H9 (cell line): Measurements from ENCODE around the gene PODXL2. TPM values are rescaled to one million over a fixed set of nuclear protein-coding genes. Genes with fewer than 3 reads are reported as not detected.
A peak's percentile ranks its signal among the peaks of the same experiment; 100 is the strongest.

Experiments
- DNase-seq: peaks from one replicate; pipeline ENCODE4 v3.0.0-alpha.2; 2017
- H2AFZ ChIP-seq: one replicate; pipeline ENCODE4 v1.6.1; 2013; ENCODE audit warnings: mild to moderate bottlenecking, low read length, control low read depth, moderate library complexity
- H2AK5ac ChIP-seq: 2 replicates; pipeline ENCODE4 v1.6.1; 2013; ENCODE audit warnings: low read length, control low read depth, mixed read lengths; ENCODE audit not compliant: insufficient read length
- H2BK120ac ChIP-seq: one replicate; pipeline ENCODE4 v1.6.1; 2013; ENCODE audit warnings: low read depth, mild to moderate bottlenecking, low read length, control low read depth, inconsistent platforms; ENCODE audit not compliant: poor library complexity, severe bottlenecking
- H2BK12ac ChIP-seq: 2 replicates; pipeline ENCODE4 v1.6.1; 2013; ENCODE audit warnings: low read length, control low read depth, mixed read lengths, low read depth; ENCODE audit not compliant: insufficient read length
- H2BK15ac ChIP-seq: 2 replicates; pipeline ENCODE4 v1.6.1; 2013; ENCODE audit warnings: low read depth, low read length, control low read depth
- H2BK20ac ChIP-seq: one replicate; pipeline ENCODE4 v1.6.1; 2013; ENCODE audit warnings: low read depth, mild to moderate bottlenecking, low read length, control low read depth, inconsistent platforms; ENCODE audit not compliant: poor library complexity, severe bottlenecking
- H2BK5ac ChIP-seq: 2 replicates; pipeline ENCODE4 v1.6.1; 2013; ENCODE audit warnings: low read length, control low read depth, mixed read lengths; ENCODE audit not compliant: insufficient read length
- H3K14ac ChIP-seq: 2 replicates; pipeline ENCODE4 v1.6.1; 2013; ENCODE audit warnings: low read length, control low read depth; ENCODE audit not compliant: insufficient read depth
- H3K18ac ChIP-seq: 2 replicates; pipeline ENCODE4 v1.6.1; 2013; ENCODE audit warnings: low read depth, mild to moderate bottlenecking, mixed read lengths, low read length, control low read depth; ENCODE audit not compliant: insufficient read length
- H3K23ac ChIP-seq: 2 replicates; pipeline ENCODE4 v1.6.1; 2013; ENCODE audit warnings: low read length, control low read depth, mixed read lengths, low read depth; ENCODE audit not compliant: insufficient read length
- H3K23me2 ChIP-seq: 2 replicates; pipeline ENCODE4 v1.6.1; 2013; ENCODE audit warnings: low read depth, mild to moderate bottlenecking, mixed read lengths, low read length, control low read depth; ENCODE audit not compliant: insufficient read length, poor library complexity, severe bottlenecking
- H3K27ac ChIP-seq: 2 replicates; pipeline ENCODE4 v1.5.1; 2013; ENCODE audit warnings: low read length, control low read depth, mixed read lengths, low read depth; ENCODE audit not compliant: insufficient read length
- H3K27me3 ChIP-seq: 2 replicates; pipeline ENCODE4 v1.6.1; 2013; ENCODE audit warnings: low read length, control low read depth, inconsistent platforms; ENCODE audit not compliant: insufficient read depth
- H3K4ac ChIP-seq: 2 replicates; pipeline ENCODE4 v1.6.1; 2013; ENCODE audit warnings: low read depth, mild to moderate bottlenecking, control low read depth, inconsistent platforms, low read length, moderate library complexity
- H3K4me1 ChIP-seq: 2 replicates; pipeline ENCODE4 v1.6.1; 2013; ENCODE audit warnings: low read length, control low read depth, inconsistent platforms; ENCODE audit not compliant: insufficient read depth
- H3K4me2 ChIP-seq: 2 replicates; pipeline ENCODE4 v1.6.1; 2013; ENCODE audit warnings: low read length, control low read depth, mixed read lengths; ENCODE audit not compliant: insufficient read length, insufficient read depth
- H3K56ac ChIP-seq: 2 replicates; pipeline ENCODE4 v1.6.1; 2013; ENCODE audit warnings: low read depth, mild to moderate bottlenecking, mixed read lengths, low read length, control low read depth; ENCODE audit not compliant: insufficient read length
- H3K79me1 ChIP-seq: 2 replicates; pipeline ENCODE4 v1.6.1; 2013; ENCODE audit warnings: low read depth, mild to moderate bottlenecking, moderate library complexity, low read length, control low read depth, inconsistent platforms; ENCODE audit not compliant: insufficient read depth, poor library complexity, severe bottlenecking
- H3K79me2 ChIP-seq: 2 replicates; pipeline ENCODE4 v1.6.1; 2013; ENCODE audit warnings: low read length, control low read depth, inconsistent platforms; ENCODE audit not compliant: insufficient read depth
- H3K9ac ChIP-seq: 2 replicates; pipeline ENCODE4 v1.6.1; 2013; ENCODE audit warnings: low read length, control low read depth, mixed read lengths; ENCODE audit not compliant: insufficient read length; ENCODE audit errors: extremely low read depth
- H3K9me3 ChIP-seq: one replicate; pipeline ENCODE4 v1.6.1; 2013; ENCODE audit warnings: low read depth, low read length, inconsistent platforms; ENCODE audit not compliant: control insufficient read depth
- H3T11ph ChIP-seq: one replicate; pipeline ENCODE4 v1.6.1; 2013; ENCODE audit warnings: mild to moderate bottlenecking, low read length, control low read depth, inconsistent platforms
- H4K20me1 ChIP-seq: one replicate; pipeline ENCODE4 v1.6.1; 2013; ENCODE audit not compliant: control insufficient read depth, insufficient read length, insufficient read depth
- H4K5ac ChIP-seq: 2 replicates; pipeline ENCODE4 v1.6.1; 2013; ENCODE audit warnings: low read depth, mild to moderate bottlenecking, mixed read lengths, low read length, control low read depth; ENCODE audit not compliant: insufficient read length
- H4K8ac ChIP-seq: replicated peaks from 2 replicates; pipeline ENCODE4 v1.6.1; 2013; ENCODE audit warnings: low read length, control low read depth, mixed read lengths, low read depth; ENCODE audit not compliant: insufficient read length
- H4K91ac ChIP-seq: 2 replicates; pipeline ENCODE4 v1.6.1; 2013; ENCODE audit warnings: low read depth, mild to moderate bottlenecking, moderate library complexity, mixed read lengths, low read length, control low read depth; ENCODE audit not compliant: insufficient read length
- H3K27ac Mint-ChIP-seq, 3 experiments: 2 replicates in 2 of 3; 3 replicates in 1 of 3; pipeline ENCODE4 v1.8.0; 2020 to 2021; ENCODE audit warnings: mixed read lengths in 3 of 3, mild to moderate bottlenecking in 1 of 3, moderate library complexity in 1 of 3
- H3K27me3 Mint-ChIP-seq: 2 replicates; pipeline ENCODE4 v1.8.0; 2021; ENCODE audit warnings: low read depth, mild to moderate bottlenecking, moderate library complexity, mixed read lengths
- H3K36me3 Mint-ChIP-seq, 3 experiments: 2 replicates in 2 of 3; 3 replicates in 1 of 3; pipeline ENCODE4 v1.8.0; 2020 to 2021; ENCODE audit warnings: low read depth in 3 of 3, mixed read lengths in 3 of 3; ENCODE audit not compliant: insufficient read depth in 1 of 3
- H3K4me1 Mint-ChIP-seq, 2 experiments: 2 replicates each; pipeline ENCODE4 v1.8.0; 2020; ENCODE audit warnings: mixed read lengths in 2 of 2
- H3K4me3 Mint-ChIP-seq, 2 experiments: 2 replicates in 1 of 2; 3 replicates in 1 of 2; pipeline ENCODE4 v1.8.0; 2020 to 2021; ENCODE audit warnings: mild to moderate bottlenecking in 2 of 2, mixed read lengths in 2 of 2, moderate library complexity in 1 of 2
- H3K9me3 Mint-ChIP-seq, 2 experiments: 2 replicates in 1 of 2; 3 replicates in 1 of 2; pipeline ENCODE4 v1.8.0; 2020; ENCODE audit warnings: mild to moderate bottlenecking in 2 of 2, mixed read lengths in 2 of 2, moderate library complexity in 1 of 2
- CTCF ChIP-seq: fragments of 200-600 bp; sonication (generic); conservative IDR thresholded peaks from 3 replicates; pipeline ENCODE4 v1.8.0; 2021; ENCODE audit warnings: antibody characterized with exemption, mild to moderate bottlenecking
- WGBS: extraction: QIAGEN DNeasy Blood & Tissue Kit; methylation state at CpG from one replicate; pipeline ENCODE4 v1.1.7; 2013; ENCODE audit warnings: missing lambda C conversion rate, low lambda C conversion rate, mixed read lengths; ENCODE audit not compliant: insufficient read length; ENCODE audit errors: extremely low coverage; 5-methylcytosine and 5-hydroxymethylcytosine counted together
- total RNA-seq: library from RNA; stranded (reverse); gene quantifications from 2 replicates; pipeline ENCODE4 v1.2.1, GENCODE V29; 2021

Gene PODXL2
- total RNA-seq, 1 experiment from 2014 or later: 24.6 TPM

DNA sequence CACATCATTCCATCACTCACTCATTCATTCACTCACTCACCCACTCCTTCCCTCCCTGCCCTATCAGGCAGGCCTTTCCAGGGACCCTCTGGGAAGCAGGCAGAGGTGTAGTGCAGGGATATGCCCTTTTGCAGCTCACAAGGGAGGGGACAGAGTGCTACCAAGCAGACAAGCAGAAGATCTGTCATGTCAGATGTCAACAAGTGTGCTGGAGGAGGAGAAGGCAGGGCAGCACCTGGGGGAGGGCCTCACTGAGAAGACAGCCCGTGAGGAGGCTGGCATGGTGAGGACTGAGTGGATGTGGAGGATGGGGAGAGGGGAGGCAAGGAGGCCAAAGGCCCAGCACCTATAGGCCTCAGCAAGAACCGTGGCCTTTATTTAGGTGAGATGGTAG is 59.0 kb downstream of the PODXL2 start:
- no peaks in the 10 kb centered on the region for H3K36me3 Mint-ChIP-seq
- H3K23me2 ChIP-seq: no peaks in the 10 kb centered on the region
- H3K4me2 ChIP-seq: no peak overlapping the region
- H4K8ac ChIP-seq: no peak overlapping the region
- no peak overlapping the region for H3K27ac Mint-ChIP-seq
- H3K27ac ChIP-seq: no peak overlapping the region
- H3K14ac ChIP-seq: no peak overlapping the region
- H2BK120ac ChIP-seq: no peak overlapping the region
- H3K56ac ChIP-seq: no peak overlapping the region
- H2AFZ ChIP-seq: no peak overlapping the region
- no CpG with 5 or more reads among the region's 2 CpGs for WGBS
- H4K91ac ChIP-seq: no peak overlapping the region
- H2BK20ac ChIP-seq: no peak overlapping the region
- peaks cover 8 to 11% of the 10 kb centered on the region in 2 experiments for H3K4me1 Mint-ChIP-seq
- H3K27me3 ChIP-seq: no peaks in the 10 kb centered on the region; the same call in 1 of the 2 replicates
- H3K23ac ChIP-seq: no peak overlapping the region
- no peaks in the 10 kb centered on the region for H3K79me1 ChIP-seq
- H3T11ph ChIP-seq: no peak overlapping the region
- H3K9ac ChIP-seq: no peak overlapping the region
- no peak overlapping the region for H2AK5ac ChIP-seq
- no peak overlapping the region for H2BK5ac ChIP-seq
- no peak overlapping the region for H2BK12ac ChIP-seq
- H3K9me3 Mint-ChIP-seq: no peaks in the 10 kb centered on the region
- no peaks in the 10 kb centered on the region for H3K9me3 ChIP-seq
- no peak overlapping the region for H3K4ac ChIP-seq
- H3K4me1 ChIP-seq: no peaks in the 10 kb centered on the region; the same call in 1 of the 2 replicates
- peak; percentile 17 for DNase-seq
- H3K18ac ChIP-seq: no peak overlapping the region
- TF ChIP-seq CTCF: no peak
- no peaks in the 10 kb centered on the region for H4K20me1 ChIP-seq
- H2BK15ac ChIP-seq: no peak overlapping the region
- H3K79me2 ChIP-seq: no peaks in the 10 kb centered on the region
- no peak overlapping the region for H4K5ac ChIP-seq
- no peak overlapping the region for H3K4me3 Mint-ChIP-seq
- H3K27me3 Mint-ChIP-seq: no peaks in the 10 kb centered on the region; the same call in 1 of the 2 replicates
